ENCODE data around the gene MED13L. TPM values are rescaled to one million over a fixed set of nuclear protein-coding genes. Genes with fewer than 3 reads are reported as not detected.

MED13L gene
- total and polyA plus RNA-seq, 8 donors: 92.4 to 123 (median 97.0) TPM

- TF ChIP-seq CTCF (IDR thresholded peaks at IDR 0.05): no peak
- Histone ChIP-seq H3K9me3 (no peaks in the 10 kb centered on the region), H3K4me3 (no peak overlapping the region), H3K4me1 (peaks cover 0 to 7% of the 10 kb centered on the region in 2 donors), H3K27me3 (no peaks in the 10 kb centered on the region), H3K27ac (no peak overlapping the region), H3K36me3 (peaks cover 0 to 4% of the 10 kb centered on the region in 2 donors)
- DNase-seq (peak in 1 of 4 donors; percentile 36), ATAC-seq (peak; percentile 40)
- intact Hi-C loops (cut with DNase I): no loop called here
These were observed 177.7 kb downstream of the MED13L start for GRCh38 chr12:116099652-116100432.

- no peaks in the 10 kb centered on the region for H3K9me3 ChIP-seq
- peaks cover 0 to 7% of the 10 kb centered on the region in 2 donors for H3K36me3 ChIP-seq
- H3K4me3 ChIP-seq: no peak overlapping the region
- intact Hi-C loops (cut with DNase I): no loop called here
- no peaks in the 10 kb centered on the region for H3K27me3 ChIP-seq
- peaks cover 0 to 7% of the 10 kb centered on the region in 2 donors for H3K4me1 ChIP-seq
- ATAC-seq (no peak), DNase-seq (no peak)
- TF ChIP-seq CTCF (IDR thresholded peaks at IDR 0.05): no peak
- no peak overlapping the region for H3K27ac ChIP-seq
These were observed 180.6 kb downstream of the MED13L start for GRCh38 chr12:116096874-116097273.

GRCh38 chr12:116094475-116094874 lies 183.0 kb downstream of the MED13L start:
- peaks cover 0 to 3% of the 10 kb centered on the region in 2 donors for H3K4me1 ChIP-seq
- TF ChIP-seq CTCF (IDR thresholded peaks at IDR 0.05): no peak
- H3K27me3 ChIP-seq: no peaks in the 10 kb centered on the region
- intact Hi-C loops (cut with DNase I): no loop called here
- no peak overlapping the region for H3K27ac ChIP-seq
- ATAC-seq (no peak), DNase-seq (no peak)
- H3K9me3 ChIP-seq: no peaks in the 10 kb centered on the region
- peaks cover 0 to 7% of the 10 kb centered on the region in 2 donors for H3K36me3 ChIP-seq
- H3K4me3 ChIP-seq: no peak overlapping the region

GRCh38 chr12:116093915-116094314 lies 183.6 kb downstream of the MED13L start:
- no peak for TF ChIP-seq CTCF (IDR thresholded peaks at IDR 0.05)
- DNase-seq (no peak), ATAC-seq (no peak)
- Histone ChIP-seq H3K27ac (no peak overlapping the region), H3K36me3 (peaks cover 0 to 7% of the 10 kb centered on the region in 2 donors), H3K4me1 (peaks cover 0 to under 1% of the 10 kb centered on the region in 2 donors), H3K4me3 (no peak overlapping the region), H3K27me3 (no peaks in the 10 kb centered on the region), H3K9me3 (no peaks in the 10 kb centered on the region)
- intact Hi-C loops (cut with DNase I): no loop called here

- TF ChIP-seq CTCF (IDR thresholded peaks at IDR 0.05): no peak
- DNase-seq (no peak), ATAC-seq (no peak)
- peaks cover 0 to 9% of the 10 kb centered on the region in 2 donors for H3K4me1 ChIP-seq
- no peaks in the 10 kb centered on the region for H3K27me3 ChIP-seq
- no peak overlapping the region for H3K27ac ChIP-seq
- H3K9me3 ChIP-seq: no peaks in the 10 kb centered on the region
- H3K4me3 ChIP-seq: no peak overlapping the region
- H3K36me3 ChIP-seq: peaks cover 0 to 7% of the 10 kb centered on the region in 2 donors
- intact Hi-C loops (cut with DNase I): no loop called here
These were observed 184.7 kb downstream of the MED13L start for GRCh38 chr12:116092776-116093175.

Measured in left lung (tissue), 10 donors.